K562 (cell line): ENCODE results near the gene KCNAB1. TPM values are rescaled to one million over a fixed set of nuclear protein-coding genes. Genes with fewer than 3 reads are reported as not detected.
A peak's percentile ranks its signal among the peaks of the same experiment; 100 is the strongest.

ENCODE experiments used
- CEBPG ChIP-seq, 3 experiments: fragments of 200-800 bp in 1 of 3; sonication (Bioruptor generic) in 1 of 3; sonication (generic) in 1 of 3; formaldehyde crosslinking in 1 of 3; IDR thresholded peaks in 2 of 3; conservative IDR thresholded peaks in 1 of 3; 2 replicates each; pipeline versions ENCODE4 v1.6.1 to v1.8.0; 2016 to 2022; ENCODE audit warnings: missing compliant biosample characterization in 2 of 3, missing genetic modification characterization in 2 of 3, mild to moderate bottlenecking in 1 of 3, missing genetic modification reagents in 1 of 3
- ETV1 ChIP-seq: fragments of 450-650 bp; conservative IDR thresholded peaks from 2 replicates; pipeline ENCODE4 v1.6.1; 2016; ENCODE audit warnings: missing genetic modification characterization, control low read depth, low read depth, missing compliant biosample characterization
- FOS ChIP-seq: IDR thresholded peaks from 3 replicates; pipeline ENCODE4 v1.6.1; 2011; ENCODE audit not compliant: insufficient read length; ENCODE audit errors: extremely low read depth
- FOXA1 ChIP-seq: fragments of 450-650 bp; IDR thresholded peaks from 2 replicates; pipeline ENCODE4 v1.6.1; 2016; ENCODE audit warnings: mild to moderate bottlenecking, borderline replicate concordance
- GTF2E2 ChIP-seq: fragments of 200-800 bp; sonication (Bioruptor generic); IDR thresholded peaks from 2 replicates; pipeline ENCODE4 v1.6.1; 2016; ENCODE audit warnings: missing genetic modification characterization, missing compliant biosample characterization
- HDAC1 ChIP-seq, 2 experiments: fragments of 450-650 bp; IDR thresholded peaks; 2 replicates each; pipeline ENCODE4 v1.6.1; 2016 to 2017; ENCODE audit warnings: inconsistent platforms in 1 of 2, mild to moderate bottlenecking in 1 of 2, moderate library complexity in 1 of 2
- ILK ChIP-seq: fragments of 450-650 bp; IDR thresholded peaks from 2 replicates; pipeline ENCODE4 v1.6.1; 2016; ENCODE audit warnings: missing genetic modification characterization, low read depth, mild to moderate bottlenecking, missing compliant biosample characterization, moderate library complexity, borderline replicate concordance
- MCM7 ChIP-seq, 2 experiments: fragments of 450-650 bp; IDR thresholded peaks; 2 replicates each; pipeline ENCODE4 v1.6.1; 2016 to 2018
- NCOR1 ChIP-seq: fragments of 450-650 bp; IDR thresholded peaks from 2 replicates; pipeline ENCODE4 v1.6.1; 2016; ENCODE audit warnings: mild to moderate bottlenecking, moderate library complexity
- NFXL1 ChIP-seq: fragments of 450-650 bp; formaldehyde crosslinking; IDR thresholded peaks from 2 replicates; pipeline ENCODE4 v1.4.0; 2021; ENCODE audit warnings: mild to moderate bottlenecking
- SMAD3 ChIP-seq: fragments of 450-650 bp; formaldehyde crosslinking; conservative IDR thresholded peaks from 2 replicates; pipeline ENCODE4 v1.4.0; 2020; ENCODE audit warnings: mild to moderate bottlenecking
- TARDBP ChIP-seq: fragments of 450-650 bp; IDR thresholded peaks from 2 replicates; pipeline ENCODE4 v1.6.1; 2016
- TEAD1 ChIP-seq, 2 experiments: fragments of 450-650 bp in 1 of 2; sonication (generic) in 1 of 2; formaldehyde crosslinking; IDR thresholded peaks; 2 replicates each; pipeline versions ENCODE4 v1.4.0 to v1.8.0; 2020 to 2022; ENCODE audit warnings: mild to moderate bottlenecking in 2 of 2, missing genetic modification reagents in 1 of 2
- TGIF2 ChIP-seq: sonication (generic); formaldehyde crosslinking; IDR thresholded peaks from 2 replicates; pipeline ENCODE4 v1.8.1; 2022; ENCODE audit warnings: mild to moderate bottlenecking, missing genetic modification reagents, moderate library complexity
- THAP12 ChIP-seq: fragments of 250-450 bp; sonication (Bioruptor Pico); IDR thresholded peaks from 2 replicates; pipeline ENCODE4 v1.9.0; 2021; ENCODE audit warnings: mild to moderate bottlenecking, inconsistent platforms
- TOE1 ChIP-seq, 2 experiments: fragments of 450-650 bp in 1 of 2; sonication (generic) in 1 of 2; formaldehyde crosslinking in 1 of 2; IDR thresholded peaks; 2 replicates each; pipeline versions ENCODE4 v1.7.1 to v1.8.0; 2016 to 2022; ENCODE audit warnings: borderline replicate concordance in 2 of 2, mild to moderate bottlenecking in 2 of 2, antibody characterized with exemption in 1 of 2, inconsistent platforms in 1 of 2, low read depth in 1 of 2, missing genetic modification reagents in 1 of 2, moderate library complexity in 1 of 2
- ZNF263 ChIP-seq: sonication (generic); formaldehyde crosslinking; IDR thresholded peaks from 2 replicates; pipeline ENCODE4 v1.8.0; 2022; ENCODE audit warnings: mild to moderate bottlenecking, missing genetic modification reagents, borderline replicate concordance
- ZNF41 ChIP-seq: fragments of 250-450 bp; sonication (Bioruptor Pico); conservative IDR thresholded peaks from 2 replicates; pipeline ENCODE4 v1.4.0; 2020; ENCODE audit warnings: mild to moderate bottlenecking
- ZNF668 ChIP-seq: fragments of 250-450 bp; sonication (Bioruptor Pico); IDR thresholded peaks from 2 replicates; pipeline ENCODE4 v1.8.0; 2022; ENCODE audit warnings: mild to moderate bottlenecking, inconsistent platforms
- polyA plus RNA-seq, 8 experiments: library from polyadenylated mRNA; depleted of rRNA in 4 of 8; stranded (reverse) in 5 of 8; unstranded in 3 of 8; fragments of >200 nt; fragmentation: Nextera tagmentation in 2 of 8; fragmentation: Illumina TruSeq in 1 of 8; extraction: Ambion mirVana in 2 of 8; extraction: Trizol in 1 of 8; gene quantifications; 2 replicates each; pipeline versions ENCODE4 v1.2.1 to v1.2.3, GENCODE V29; 2011 to 2014; ENCODE audit warnings: inconsistent platforms in 1 of 8, missing spikeins in 1 of 8
- total RNA-seq, 7 experiments: library from RNA; depleted of rRNA in 6 of 7; stranded (reverse); fragments of >200 nt in 6 of 7; fragmentation: Illumina TruSeq in 2 of 7; extraction: Trizol in 2 of 7; gene quantifications; 2 replicates each; pipeline versions ENCODE4 v1.2.1 to v1.2.3, GENCODE V29; 2011 to 2021; ENCODE audit warnings: low replicate concordance in 1 of 7
- TF ChIP-seq, protein P1 (sequence below): fragments of 250-450 bp; sonication (Bioruptor Pico); IDR thresholded peaks from 2 replicates; pipeline ENCODE4 v1.4.0; 2020
- TF ChIP-seq, protein P2 (sequence below): fragments of 200-800 bp; sonication (Bioruptor generic); IDR thresholded peaks from 2 replicates; pipeline ENCODE4 v1.6.1; 2017; ENCODE audit warnings: missing genetic modification characterization, missing compliant biosample characterization
- TF ChIP-seq, protein P3 (sequence below), 2 experiments: fragments of 200-800 bp in 1 of 2; sonication (Bioruptor generic) in 1 of 2; sonication (generic) in 1 of 2; formaldehyde crosslinking in 1 of 2; IDR thresholded peaks in 1 of 2; conservative IDR thresholded peaks in 1 of 2; 2 replicates each; pipeline versions ENCODE4 v1.5.0 to v1.6.1; 2016 to 2020; ENCODE audit warnings: missing compliant biosample characterization in 1 of 2, missing genetic modification characterization in 1 of 2, missing genetic modification reagents in 1 of 2

Gene KCNAB1
- total and polyA plus RNA-seq, 9 of the 15 experiments (the other 6 are each of a cell fraction or from before 2014, with no cell fraction given), result 0.14 to 1.2 (median 0.51) TPM

- peak; percentile 72; the same call in 1 of the 2 replicates for TF ChIP-seq ILK (tag)
- TF ChIP-seq ZNF41 (CRISPR knock-in tag), result peak; percentile 70; the same call in 1 of the 2 replicates
- TF ChIP-seq SMAD3 (CRISPR knock-in tag), result 0 out of 2 replicates have a peak, but pooled peaks have one; percentile 68
- TF ChIP-seq NFXL1, result no peak
- TF ChIP-seq ZNF668 (CRISPR knock-in tag), result peak; percentile 88
- TF ChIP-seq TOE1 (IDR thresholded peaks at IDR 0.05; ENCODE audit: borderline replicate concordance), result peak; percentile 94
- TF ChIP-seq TOE1 (CRISPR knock-in tag; IDR thresholded peaks at IDR 0.05; ENCODE audit: borderline replicate concordance, low read depth), result no peak
- TF ChIP-seq, protein P1, sequence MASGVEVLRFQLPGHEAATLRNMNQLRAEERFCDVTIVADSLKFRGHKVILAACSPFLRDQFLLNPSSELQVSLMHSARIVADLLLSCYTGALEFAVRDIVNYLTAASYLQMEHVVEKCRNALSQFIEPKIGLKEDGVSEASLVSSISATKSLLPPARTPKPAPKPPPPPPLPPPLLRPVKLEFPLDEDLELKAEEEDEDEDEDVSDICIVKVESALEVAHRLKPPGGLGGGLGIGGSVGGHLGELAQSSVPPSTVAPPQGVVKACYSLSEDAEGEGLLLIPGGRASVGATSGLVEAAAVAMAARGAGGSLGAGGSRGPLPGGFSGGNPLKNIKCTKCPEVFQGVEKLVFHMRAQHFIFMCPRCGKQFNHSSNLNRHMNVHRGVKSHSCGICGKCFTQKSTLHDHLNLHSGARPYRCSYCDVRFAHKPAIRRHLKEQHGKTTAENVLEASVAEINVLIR (CRISPR knock-in tag), result peak; percentile 55; the same call in 1 of the 2 replicates
- no peak for TF ChIP-seq TARDBP
- no peak for TF ChIP-seq ZNF263 (CRISPR knock-in tag)
- no peak for TF ChIP-seq CEBPG (CRISPR knock-in tag; IDR thresholded peaks at IDR 0.05)
- TF ChIP-seq CEBPG (tag; conservative IDR thresholded peaks at IDR 0.05 in 1 of 2, IDR thresholded peaks at IDR 0.05 in 1 of 2), result no peak
- TF ChIP-seq, protein P2, sequence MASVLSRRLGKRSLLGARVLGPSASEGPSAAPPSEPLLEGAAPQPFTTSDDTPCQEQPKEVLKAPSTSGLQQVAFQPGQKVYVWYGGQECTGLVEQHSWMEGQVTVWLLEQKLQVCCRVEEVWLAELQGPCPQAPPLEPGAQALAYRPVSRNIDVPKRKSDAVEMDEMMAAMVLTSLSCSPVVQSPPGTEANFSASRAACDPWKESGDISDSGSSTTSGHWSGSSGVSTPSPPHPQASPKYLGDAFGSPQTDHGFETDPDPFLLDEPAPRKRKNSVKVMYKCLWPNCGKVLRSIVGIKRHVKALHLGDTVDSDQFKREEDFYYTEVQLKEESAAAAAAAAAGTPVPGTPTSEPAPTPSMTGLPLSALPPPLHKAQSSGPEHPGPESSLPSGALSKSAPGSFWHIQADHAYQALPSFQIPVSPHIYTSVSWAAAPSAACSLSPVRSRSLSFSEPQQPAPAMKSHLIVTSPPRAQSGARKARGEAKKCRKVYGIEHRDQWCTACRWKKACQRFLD, result peak; percentile 94
- TF ChIP-seq THAP12 (CRISPR knock-in tag), result no peak
- TF ChIP-seq ETV1 (tag), result no peak
- no peak for TF ChIP-seq GTF2E2 (tag)
- no peak for TF ChIP-seq HDAC1 (IDR thresholded peaks at IDR 0.05)
- no peak for TF ChIP-seq TGIF2 (CRISPR knock-in tag)
- TF ChIP-seq NCOR1, result no peak
- TF ChIP-seq FOS, result peak; percentile 13
- TF ChIP-seq TEAD1 (CRISPR knock-in tag; IDR thresholded peaks at IDR 0.05), result 0 out of 4 replicates have a peak, but pooled peaks of 1 of the 2 experiments have one; percentile 53
- no peak for TF ChIP-seq FOXA1
- TF ChIP-seq MCM7 (IDR thresholded peaks at IDR 0.05), result no peak
- TF ChIP-seq, protein P3, sequence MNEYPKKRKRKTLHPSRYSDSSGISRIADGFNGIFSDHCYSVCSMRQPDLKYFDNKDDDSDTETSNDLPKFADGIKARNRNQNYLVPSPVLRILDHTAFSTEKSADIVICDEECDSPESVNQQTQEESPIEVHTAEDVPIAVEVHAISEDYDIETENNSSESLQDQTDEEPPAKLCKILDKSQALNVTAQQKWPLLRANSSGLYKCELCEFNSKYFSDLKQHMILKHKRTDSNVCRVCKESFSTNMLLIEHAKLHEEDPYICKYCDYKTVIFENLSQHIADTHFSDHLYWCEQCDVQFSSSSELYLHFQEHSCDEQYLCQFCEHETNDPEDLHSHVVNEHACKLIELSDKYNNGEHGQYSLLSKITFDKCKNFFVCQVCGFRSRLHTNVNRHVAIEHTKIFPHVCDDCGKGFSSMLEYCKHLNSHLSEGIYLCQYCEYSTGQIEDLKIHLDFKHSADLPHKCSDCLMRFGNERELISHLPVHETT (CRISPR knock-in tag; conservative IDR thresholded peaks at IDR 0.05 in 1 of 2, IDR thresholded peaks at IDR 0.05 in 1 of 2), result peak in 1 of 2 experiments; percentile 81; a peak in 2 of 4 replicates
Observed at GRCh38 chr3:156455839-156456238, 335.5 kb downstream of the KCNAB1 start (continued).
